ENCODE results near the gene CORO1C.

DNA sequence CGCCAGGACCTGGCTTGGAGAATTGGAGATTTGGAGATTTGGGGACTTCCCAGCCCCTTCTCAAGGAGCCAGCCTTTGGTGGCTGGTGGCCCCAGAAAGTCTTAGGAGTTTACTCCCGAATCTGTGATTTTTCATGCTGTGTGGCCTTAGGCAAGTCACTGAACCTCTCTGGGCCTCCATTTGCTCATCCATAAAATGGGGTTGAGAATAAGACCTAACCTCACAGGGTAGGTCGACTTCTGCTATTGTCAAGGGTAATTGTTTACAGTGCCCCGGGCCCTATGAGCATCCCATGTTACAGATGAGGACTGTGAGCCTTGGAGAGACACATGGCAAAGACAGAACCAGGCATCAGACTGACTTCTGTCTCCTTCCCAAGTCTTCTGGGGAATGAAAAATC, 117.3 kb downstream of the CORO1C start:
- TF ChIP-seq, protein P1, sequence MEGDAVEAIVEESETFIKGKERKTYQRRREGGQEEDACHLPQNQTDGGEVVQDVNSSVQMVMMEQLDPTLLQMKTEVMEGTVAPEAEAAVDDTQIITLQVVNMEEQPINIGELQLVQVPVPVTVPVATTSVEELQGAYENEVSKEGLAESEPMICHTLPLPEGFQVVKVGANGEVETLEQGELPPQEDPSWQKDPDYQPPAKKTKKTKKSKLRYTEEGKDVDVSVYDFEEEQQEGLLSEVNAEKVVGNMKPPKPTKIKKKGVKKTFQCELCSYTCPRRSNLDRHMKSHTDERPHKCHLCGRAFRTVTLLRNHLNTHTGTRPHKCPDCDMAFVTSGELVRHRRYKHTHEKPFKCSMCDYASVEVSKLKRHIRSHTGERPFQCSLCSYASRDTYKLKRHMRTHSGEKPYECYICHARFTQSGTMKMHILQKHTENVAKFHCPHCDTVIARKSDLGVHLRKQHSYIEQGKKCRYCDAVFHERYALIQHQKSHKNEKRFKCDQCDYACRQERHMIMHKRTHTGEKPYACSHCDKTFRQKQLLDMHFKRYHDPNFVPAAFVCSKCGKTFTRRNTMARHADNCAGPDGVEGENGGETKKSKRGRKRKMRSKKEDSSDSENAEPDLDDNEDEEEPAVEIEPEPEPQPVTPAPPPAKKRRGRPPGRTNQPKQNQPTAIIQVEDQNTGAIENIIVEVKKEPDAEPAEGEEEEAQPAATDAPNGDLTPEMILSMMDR (IDR thresholded peaks at IDR 0.05; ENCODE audit: low read depth, low read length): no peak
- no peak for TF ChIP-seq EZH2phosphoT487 (IDR thresholded peaks at IDR 0.05; ENCODE audit: low read depth)
